IMR-90 (cell line): ENCODE measurements around the gene CAMTA1. TPM values are rescaled to one million over a fixed set of nuclear protein-coding genes. Genes with fewer than 3 reads are reported as not detected.

ENCODE experiments used
- ATAC-seq: fragments of 200-7000 bp; cut with Tn5 transposase; 2 replicates; pipeline ENCODE4 v1.9.1; 2020; ENCODE audit warnings: low read depth, mild to moderate bottlenecking, moderate library complexity
- BruUV-seq: library from RNA; stranded (reverse); fragments of 400-500 nt; replicated peaks from 2 replicates; lab custom pipeline; 2021; lab: Mats Ljungman, UMichigan
- CTCF ChIA-PET: fragments of 300-600 bp; formaldehyde crosslinking; extraction: SDS; loops from one replicate; lab custom pipeline; 2021; ENCODE audit warnings: antibody characterized with exemption; lab: Yijun Ruan, JAX
- POLR2A ChIA-PET: fragments of 300-600 bp; sonication (Branson Sonifier 250); formaldehyde crosslinking; loops from one replicate; lab custom pipeline; 2022; ENCODE audit warnings: antibody characterized with exemption; ENCODE audit not compliant: unreplicated experiment; lab: Charles Lee
- DNase-seq: peaks from one replicate; pipeline ENCODE4 v3.0.0; 2013
- H2AFZ ChIP-seq: replicated peaks from 2 replicates; pipeline ENCODE3; 2013; ENCODE audit warnings: low read length, mild to moderate bottlenecking; ENCODE audit not compliant: poor library complexity
- H2AK5ac ChIP-seq: 2 replicates; pipeline ENCODE4 v1.6.1; 2013; ENCODE audit warnings: low read depth, low read length, inconsistent platforms
- H2AK9ac ChIP-seq: replicated peaks from 2 replicates; pipeline ENCODE3; 2013; ENCODE audit warnings: mild to moderate bottlenecking, low read depth, low read length, moderate library complexity; ENCODE audit not compliant: poor library complexity
- H2BK120ac ChIP-seq: 2 replicates; pipeline ENCODE4 v1.6.1; 2013; ENCODE audit warnings: low read depth, low read length, inconsistent platforms
- H2BK15ac ChIP-seq: 3 replicates; pipeline ENCODE4 v1.6.1; 2013; ENCODE audit warnings: low read depth, low read length, inconsistent platforms
- H2BK20ac ChIP-seq: 2 replicates; pipeline ENCODE4 v1.6.1; 2013; ENCODE audit warnings: low read depth, mild to moderate bottlenecking, inconsistent platforms, low read length, moderate library complexity
- H2BK5ac ChIP-seq: 2 replicates; pipeline ENCODE4 v1.6.1; 2013; ENCODE audit warnings: mild to moderate bottlenecking, low read depth, low read length, inconsistent platforms; ENCODE audit not compliant: poor library complexity, severe bottlenecking
- H3K14ac ChIP-seq: replicated peaks from 2 replicates; pipeline ENCODE4 v1.6.1; 2013; ENCODE audit warnings: low read depth, low read length, inconsistent platforms
- H3K18ac ChIP-seq: 2 replicates; pipeline ENCODE4 v1.6.1; 2013; ENCODE audit warnings: low read depth, low read length, control low read depth
- H3K23ac ChIP-seq: 2 replicates; pipeline ENCODE4 v1.6.1; 2013; ENCODE audit warnings: low read depth, low read length, inconsistent platforms
- H3K27ac ChIP-seq: 2 replicates; pipeline ENCODE4 v1.5.1; 2013; ENCODE audit warnings: mild to moderate bottlenecking, control low read depth, low read length; ENCODE audit not compliant: insufficient read depth
- H3K27me3 ChIP-seq: 2 replicates; pipeline ENCODE4 v1.6.1; 2013; ENCODE audit warnings: low read length; ENCODE audit not compliant: control insufficient read depth, insufficient read depth
- H3K36me3 ChIP-seq: 2 replicates; pipeline ENCODE4 v1.6.1; 2013; ENCODE audit warnings: low read length, mixed read lengths; ENCODE audit not compliant: control insufficient read depth, insufficient read depth
- H3K4ac ChIP-seq: 2 replicates; pipeline ENCODE4 v1.6.1; 2013; ENCODE audit warnings: low read depth, low read length, inconsistent platforms
- H3K4me1 ChIP-seq: 2 replicates; pipeline ENCODE4 v1.6.1; 2013; ENCODE audit warnings: low read length, mixed read lengths; ENCODE audit not compliant: control insufficient read depth, insufficient read depth
- H3K4me2 ChIP-seq: 2 replicates; pipeline ENCODE4 v1.6.1; 2013; ENCODE audit warnings: low read depth, mild to moderate bottlenecking, control low read depth, low read length, moderate library complexity
- H3K4me3 ChIP-seq: 2 replicates; pipeline ENCODE4 v1.5.1; 2013; ENCODE audit warnings: low read depth, mild to moderate bottlenecking, control low read depth, low read length, moderate library complexity; ENCODE audit not compliant: insufficient read depth
- H3K56ac ChIP-seq: 2 replicates; pipeline ENCODE4 v1.6.1; 2013; ENCODE audit warnings: low read length, inconsistent platforms; ENCODE audit not compliant: insufficient read depth; ENCODE audit errors: extremely low read depth
- H3K79me1 ChIP-seq, 2 experiments: 2 replicates each; pipeline ENCODE4 v1.6.1; 2013; ENCODE audit warnings: low read length in 2 of 2, inconsistent platforms in 1 of 2, low read depth in 1 of 2
- H3K9ac ChIP-seq: 2 replicates; pipeline ENCODE4 v1.6.1; 2013; ENCODE audit warnings: low read depth, low read length, control low read depth
- H3K9me1 ChIP-seq: 2 replicates; pipeline ENCODE4 v1.6.1; 2013; ENCODE audit warnings: low read length, inconsistent platforms; ENCODE audit not compliant: insufficient read depth
- H3K9me3 ChIP-seq: 2 replicates; pipeline ENCODE4 v1.6.1; 2013; ENCODE audit warnings: low read length; ENCODE audit not compliant: control insufficient read depth, insufficient read depth
- H4K20me1 ChIP-seq: 2 replicates; pipeline ENCODE4 v1.6.1; 2013; ENCODE audit warnings: low read length, inconsistent platforms; ENCODE audit not compliant: insufficient read depth
- H4K5ac ChIP-seq: 2 replicates; pipeline ENCODE4 v1.6.1; 2013; ENCODE audit warnings: mild to moderate bottlenecking, low read depth, low read length, control low read depth
- H4K8ac ChIP-seq, 2 experiments: 2 replicates each; pipeline ENCODE4 v1.6.1; 2013; ENCODE audit warnings: low read depth in 2 of 2, low read length in 2 of 2, control low read depth in 1 of 2, inconsistent platforms in 1 of 2
- H4K91ac ChIP-seq: 2 replicates; pipeline ENCODE4 v1.6.1; 2013; ENCODE audit warnings: low read depth, low read length, inconsistent platforms; ENCODE audit not compliant: insufficient read depth
- BHLHE40 ChIP-seq: fragments of 150-350 bp; IDR thresholded peaks from 2 replicates; pipeline ENCODE4 v1.6.1; 2016; ENCODE audit warnings: mild to moderate bottlenecking, low read depth, low read length
- CEBPB ChIP-seq: IDR thresholded peaks from 2 replicates; pipeline ENCODE4 v1.6.1; 2012; ENCODE audit warnings: low read depth, low read length, improper control_type of control experiment
- CHD1 ChIP-seq: IDR thresholded peaks from 2 replicates; pipeline ENCODE4 v1.6.1; 2012; ENCODE audit warnings: low read depth, low read length, improper control_type of control experiment
- ELK1 ChIP-seq: fragments of 150-350 bp; IDR thresholded peaks from 2 replicates; pipeline ENCODE4 v1.6.1; 2016; ENCODE audit warnings: low read depth, mild to moderate bottlenecking, low read length, moderate library complexity, borderline replicate concordance
- FOS ChIP-seq: fragments of 150-350 bp; IDR thresholded peaks from 2 replicates; pipeline ENCODE4 v1.6.1; 2016; ENCODE audit warnings: low read depth, low read length
- MAFK ChIP-seq: IDR thresholded peaks from 2 replicates; pipeline ENCODE4 v1.6.1; 2012; ENCODE audit warnings: low read depth, low read length, improper control_type of control experiment
- MAZ ChIP-seq: IDR thresholded peaks from 2 replicates; pipeline ENCODE4 v1.6.1; 2012; ENCODE audit warnings: low read depth, mild to moderate bottlenecking, low read length, improper control_type of control experiment, moderate library complexity, borderline replicate concordance
- MXI1 ChIP-seq: IDR thresholded peaks from 2 replicates; pipeline ENCODE4 v1.6.1; 2012; ENCODE audit warnings: low read depth, mild to moderate bottlenecking, low read length, moderate library complexity, borderline replicate concordance
- NFE2L2 ChIP-seq: fragments of 150-350 bp; IDR thresholded peaks from 2 replicates; pipeline ENCODE4 v1.6.1; 2016; ENCODE audit warnings: low read depth, mild to moderate bottlenecking, low read length
- POLR2A ChIP-seq: IDR thresholded peaks from 2 replicates; pipeline ENCODE4 v1.6.1; 2012; ENCODE audit warnings: mild to moderate bottlenecking, low read depth, low read length
- RAD21 ChIP-seq: IDR thresholded peaks from 2 replicates; pipeline ENCODE4 v1.6.1; 2012; ENCODE audit warnings: low read length, improper control_type of control experiment
- RCOR1 ChIP-seq: IDR thresholded peaks from 2 replicates; pipeline ENCODE4 v1.6.1; 2012; ENCODE audit warnings: mild to moderate bottlenecking, low read length, improper control_type of control experiment; ENCODE audit not compliant: insufficient replicate concordance
- RFX5 ChIP-seq: IDR thresholded peaks from 2 replicates; pipeline ENCODE4 v1.8.0; 2012; ENCODE audit warnings: low read depth, mild to moderate bottlenecking, low read length, moderate library complexity
- SMC3 ChIP-seq: fragments of 150-350 bp; IDR thresholded peaks from 2 replicates; pipeline ENCODE4 v1.6.1; 2016; ENCODE audit warnings: low read depth, mild to moderate bottlenecking, antibody characterized with exemption, low read length, moderate library complexity
- USF2 ChIP-seq: fragments of 150-350 bp; IDR thresholded peaks from 2 replicates; pipeline ENCODE4 v1.6.1; 2017; ENCODE audit warnings: mild to moderate bottlenecking, antibody characterized with exemption, low read length, low read depth
- WGBS, 2 experiments: methylation state at CpG; one replicate each; pipeline versions ENCODE4 v1.1.5 to v1.1.7; 2013; ENCODE audit warnings: missing lambda C conversion rate in 2 of 2; ENCODE audit not compliant: insufficient read length in 1 of 2; ENCODE audit errors: extremely low coverage in 2 of 2; 5-methylcytosine and 5-hydroxymethylcytosine counted together
- dilution Hi-C: fragments of 300-500 bp; cut with HindIII; formaldehyde crosslinking; loops from one replicate; pipeline ENCODE4 v1.14.3; 2018; ENCODE audit warnings: low sequenced_read_pairs; ENCODE audit not compliant: unreplicated experiment
- in situ Hi-C: fragments of 300-500 bp; cut with MboI; formaldehyde crosslinking; loops from 3 replicates; pipeline ENCODE4 v1.14.3; 2019; ENCODE audit warnings: low sequenced_read_pairs, inconsistent platforms, mixed read lengths
- intact Hi-C: fragments of 100-400 bp; cut with micrococcal nuclease; formaldehyde crosslinking; loops from 2 replicates; pipeline ENCODE4 v1.10.0; 2022
- polyA plus RNA-seq, 3 experiments: library from polyadenylated mRNA; depleted of rRNA; stranded (reverse); fragments of >200 nt; gene quantifications; 2 replicates each; pipeline ENCODE4 v1.2.3, GENCODE V29; 2012; ENCODE audit warnings: low replicate concordance in 1 of 3
- total RNA-seq: library from RNA; depleted of rRNA; stranded (reverse); fragments of >200 nt; gene quantifications from 2 replicates; pipeline ENCODE4 v1.2.3, GENCODE V29; 2012
- TF ChIP-seq, protein P1 (sequence below): conservative IDR thresholded peaks from 2 replicates; pipeline ENCODE4 v1.5.1; 2012; ENCODE audit warnings: mild to moderate bottlenecking, low read depth, low read length, improper control_type of control experiment

The CAMTA1 gene
- total and polyA plus RNA-seq, 2 of the 4 experiments (the other 2 are of a cell fraction): 35.5 to 74.3 TPM

DNA sequence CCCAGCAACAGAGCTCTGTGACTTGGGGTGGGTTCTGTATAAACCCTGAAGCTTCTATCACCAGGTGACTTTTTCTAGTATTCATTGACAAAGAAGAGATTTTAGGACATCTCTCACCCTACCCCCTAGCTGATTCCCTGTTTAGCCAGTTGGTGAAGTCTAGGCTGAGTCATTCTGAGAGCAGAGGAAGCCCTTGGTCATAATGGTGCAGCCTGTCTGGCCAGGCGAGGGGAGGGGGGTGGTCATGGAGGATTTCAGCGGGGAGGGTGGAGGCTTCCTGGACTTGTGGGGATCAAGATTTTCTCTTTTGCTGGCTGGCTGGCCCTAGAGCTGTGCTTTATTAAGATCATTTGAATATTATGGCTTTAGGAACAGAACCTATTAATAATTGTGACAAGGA, 262.6 kb downstream of the CAMTA1 start:
- H2AFZ ChIP-seq: no peak overlapping the region
- no peak overlapping the region for H3K14ac ChIP-seq
- in situ Hi-C loops: no loop called here
- no peaks in the 10 kb centered on the region for H4K20me1 ChIP-seq
- POLR2A ChIA-PET: no interaction called here
- no CpG with 5 or more reads among the region's 2 CpGs for WGBS, 2 experiments
- H3K4me3 ChIP-seq: no peak overlapping the region
- no peak overlapping the region for H2BK5ac ChIP-seq
- no peak overlapping the region for H2BK120ac ChIP-seq
- H3K4ac ChIP-seq: no peak overlapping the region
- H3K79me1 ChIP-seq: no peaks in the 10 kb centered on the region
- no peak overlapping the region for H3K27ac ChIP-seq
- H3K36me3 ChIP-seq: no peaks in the 10 kb centered on the region
- ATAC-seq (no peak), DNase-seq (no peak)
- no peak overlapping the region for H3K23ac ChIP-seq
- no peak overlapping the region for H3K56ac ChIP-seq
- H3K4me2 ChIP-seq: no peak overlapping the region
- no peak overlapping the region for H2AK5ac ChIP-seq
- TF ChIP-seq, protein P1, sequence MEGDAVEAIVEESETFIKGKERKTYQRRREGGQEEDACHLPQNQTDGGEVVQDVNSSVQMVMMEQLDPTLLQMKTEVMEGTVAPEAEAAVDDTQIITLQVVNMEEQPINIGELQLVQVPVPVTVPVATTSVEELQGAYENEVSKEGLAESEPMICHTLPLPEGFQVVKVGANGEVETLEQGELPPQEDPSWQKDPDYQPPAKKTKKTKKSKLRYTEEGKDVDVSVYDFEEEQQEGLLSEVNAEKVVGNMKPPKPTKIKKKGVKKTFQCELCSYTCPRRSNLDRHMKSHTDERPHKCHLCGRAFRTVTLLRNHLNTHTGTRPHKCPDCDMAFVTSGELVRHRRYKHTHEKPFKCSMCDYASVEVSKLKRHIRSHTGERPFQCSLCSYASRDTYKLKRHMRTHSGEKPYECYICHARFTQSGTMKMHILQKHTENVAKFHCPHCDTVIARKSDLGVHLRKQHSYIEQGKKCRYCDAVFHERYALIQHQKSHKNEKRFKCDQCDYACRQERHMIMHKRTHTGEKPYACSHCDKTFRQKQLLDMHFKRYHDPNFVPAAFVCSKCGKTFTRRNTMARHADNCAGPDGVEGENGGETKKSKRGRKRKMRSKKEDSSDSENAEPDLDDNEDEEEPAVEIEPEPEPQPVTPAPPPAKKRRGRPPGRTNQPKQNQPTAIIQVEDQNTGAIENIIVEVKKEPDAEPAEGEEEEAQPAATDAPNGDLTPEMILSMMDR: no peak
- TF ChIP-seq MAZ: no peak
- no peak for TF ChIP-seq RFX5
- no peak for TF ChIP-seq SMC3
- no peak for TF ChIP-seq BHLHE40
- no peak for TF ChIP-seq FOS
- no peak for TF ChIP-seq USF2
- no peak for TF ChIP-seq RAD21
- TF ChIP-seq ELK1: no peak
- TF ChIP-seq MXI1: no peak
- no peak for TF ChIP-seq POLR2A
- no peak for TF ChIP-seq RCOR1
- no peak for TF ChIP-seq CHD1
- TF ChIP-seq CEBPB: no peak
- no peak for TF ChIP-seq NFE2L2
- TF ChIP-seq MAFK: no peak
- H2BK15ac ChIP-seq: no peak overlapping the region
- no peak overlapping the region for H2BK20ac ChIP-seq
- peaks cover 2% of the 10 kb centered on the region for H3K9me3 ChIP-seq
- H2AK9ac ChIP-seq: no peak overlapping the region
- H3K18ac ChIP-seq: no peak overlapping the region
- peaks cover 21% of the 10 kb centered on the region for H3K27me3 ChIP-seq
- H4K91ac ChIP-seq: no peak overlapping the region
- intact Hi-C loops: no loop called here
- no TSS peak for BruUV-seq
- no peak overlapping the region for H4K8ac ChIP-seq
- H3K9me1 ChIP-seq: no peaks in the 10 kb centered on the region
- CTCF ChIA-PET: interaction anchor here (0.5 to 1.5 kb wide), 2 partner anchors 22 to 68 kb away, joined by 4 to 5 read pairs; no protein-coding TSS in a partner anchor
- dilution Hi-C loops: no loop called here
- H4K5ac ChIP-seq: no peak overlapping the region
- H3K4me1 ChIP-seq: no peaks in the 10 kb centered on the region
- no peak overlapping the region for H3K9ac ChIP-seq
